MM.1S (cell line): ENCODE results near the gene PCDH9.

Source experiments
- DNase-seq: peaks from one replicate; pipeline ENCODE4 v3.0.0-alpha.2; 2015
- H2AFZ ChIP-seq: fragments of 300-600 bp; sonication (generic); 2 replicates; pipeline ENCODE4 v1.6.0; 2016; ENCODE audit warnings: antibody characterized with exemption, low read length
- H3F3A ChIP-seq: fragments of 300-600 bp; sonication (generic); 2 replicates; pipeline ENCODE4 v1.6.1; 2016; ENCODE audit warnings: mild to moderate bottlenecking, antibody characterized with exemption, low read length, moderate library complexity, mixed read lengths; ENCODE audit not compliant: insufficient read depth
- H3K27ac ChIP-seq: fragments of 300-600 bp; sonication (generic); 2 replicates; pipeline ENCODE4 v1.5.1; 2016; ENCODE audit warnings: mild to moderate bottlenecking, low read length
- H3K27me3 ChIP-seq: fragments of 300-600 bp; sonication (generic); replicated peaks from 2 replicates; pipeline ENCODE4 v1.6.0; 2016; ENCODE audit warnings: low read length; ENCODE audit not compliant: insufficient read depth
- H3K36me3 ChIP-seq: fragments of 300-600 bp; sonication (generic); replicated peaks from 2 replicates; pipeline ENCODE4 v1.6.1; 2016; ENCODE audit warnings: mild to moderate bottlenecking, low read length, mixed read lengths; ENCODE audit not compliant: insufficient read depth
- H3K4me1 ChIP-seq: fragments of 300-600 bp; sonication (generic); 2 replicates; pipeline ENCODE4 v1.6.1; 2016; ENCODE audit warnings: low read length, mixed read lengths
- H3K4me2 ChIP-seq: fragments of 300-600 bp; sonication (generic); 2 replicates; pipeline ENCODE4 v1.6.0; 2016; ENCODE audit warnings: low read depth, low read length
- H3K4me3 ChIP-seq: fragments of 300-600 bp; sonication (generic); 2 replicates; pipeline ENCODE4 v1.5.1; 2016; ENCODE audit warnings: low read length, mixed read lengths
- H3K79me2 ChIP-seq: fragments of 300-600 bp; sonication (generic); 2 replicates; pipeline ENCODE4 v1.6.1; 2016; ENCODE audit warnings: mixed run types, low read length, mixed read lengths
- H3K9ac ChIP-seq: fragments of 300-600 bp; sonication (generic); 2 replicates; pipeline ENCODE4 v1.6.1; 2016; ENCODE audit warnings: low read length, mixed read lengths
- H3K9me2 ChIP-seq: fragments of 300-600 bp; sonication (generic); replicated peaks from 2 replicates; pipeline ENCODE4 v1.6.1; 2016; ENCODE audit warnings: mild to moderate bottlenecking, low read length, mixed read lengths; ENCODE audit not compliant: insufficient read depth
- H3K9me3 ChIP-seq: fragments of 300-600 bp; sonication (generic); replicated peaks from 2 replicates; pipeline ENCODE4 v1.6.1; 2016; ENCODE audit warnings: mild to moderate bottlenecking, low read length, mixed read lengths; ENCODE audit not compliant: insufficient read depth
- H4K20me1 ChIP-seq: fragments of 300-600 bp; sonication (generic); 2 replicates; pipeline ENCODE4 v1.6.1; 2016; ENCODE audit warnings: mild to moderate bottlenecking, low read length, moderate library complexity, mixed read lengths; ENCODE audit not compliant: insufficient read depth
- CTCF ChIP-seq: fragments of 300-600 bp; sonication (generic); IDR thresholded peaks from 2 replicates; pipeline ENCODE4 v1.5.1; 2016; ENCODE audit warnings: antibody characterized with exemption, low read length, mixed read lengths
- EZH2 ChIP-seq: fragments of 300-600 bp; sonication (generic); optimal IDR thresholded peaks from 2 replicates; pipeline ENCODE3; 2017; ENCODE audit warnings: low read depth, mild to moderate bottlenecking, antibody characterized with exemption, low read length, mixed read lengths
- EZH2phosphoT487 ChIP-seq: fragments of 300-600 bp; sonication (generic); IDR thresholded peaks from 2 replicates; pipeline ENCODE4 v1.6.1; 2018; ENCODE audit warnings: antibody characterized with exemption, low read length

The PCDH9 gene

GRCh38 chr13:66821551-66821950 is 408.6 kb downstream of the PCDH9 start:
- no peak overlapping the region for H3K4me2 ChIP-seq
- H3K9ac ChIP-seq = no peak overlapping the region
- no peaks in the 10 kb centered on the region for H3K9me3 ChIP-seq
- H3K36me3 ChIP-seq = no peaks in the 10 kb centered on the region
- TF ChIP-seq EZH2 (no peak), EZH2phosphoT487 (no peak), CTCF (no peak)
- H4K20me1 ChIP-seq = no peaks in the 10 kb centered on the region
- H2AFZ ChIP-seq = no peak overlapping the region
- no peak for DNase-seq
- no peaks in the 10 kb centered on the region for H3K9me2 ChIP-seq
- no peaks in the 10 kb centered on the region for H3K27me3 ChIP-seq
- no peaks in the 10 kb centered on the region for H3K4me1 ChIP-seq
- H3K4me3 ChIP-seq = no peak overlapping the region
- no peaks in the 10 kb centered on the region for H3F3A ChIP-seq
- no peak overlapping the region for H3K27ac ChIP-seq
- H3K79me2 ChIP-seq = no peaks in the 10 kb centered on the region

GRCh38 chr13:66811455-66811854 is 418.7 kb downstream of the PCDH9 start:
- Histone ChIP-seq H3F3A (no peaks in the 10 kb centered on the region), H3K9me2 (no peaks in the 10 kb centered on the region), H3K4me1 (no peaks in the 10 kb centered on the region)

GRCh38 chr13:66809485-66809884 is 420.7 kb downstream of the PCDH9 start:
- Histone ChIP-seq H4K20me1 (no peaks in the 10 kb centered on the region), H3K4me1 (no peaks in the 10 kb centered on the region), H3K27me3 (no peaks in the 10 kb centered on the region), H3F3A (no peaks in the 10 kb centered on the region), H3K9ac (no peak overlapping the region), H3K4me2 (no peak overlapping the region), H3K36me3 (no peaks in the 10 kb centered on the region), H3K9me2 (no peaks in the 10 kb centered on the region), H3K4me3 (no peak overlapping the region), H3K27ac (no peak overlapping the region), H3K9me3 (no peaks in the 10 kb centered on the region), H2AFZ (no peak overlapping the region), H3K79me2 (no peaks in the 10 kb centered on the region)
- TF ChIP-seq EZH2 (no peak), CTCF (no peak), EZH2phosphoT487 (no peak)
- no peak for DNase-seq

More at GRCh38 chr13:66811455-66811854, 418.7 kb downstream of the PCDH9 start:
- H4K20me1 ChIP-seq = no peaks in the 10 kb centered on the region
- TF ChIP-seq CTCF (no peak), EZH2 (no peak), EZH2phosphoT487 (no peak)
- no peaks in the 10 kb centered on the region for H3K36me3 ChIP-seq
- H3K9me3 ChIP-seq = no peaks in the 10 kb centered on the region
- no peaks in the 10 kb centered on the region for H3K79me2 ChIP-seq
- H3K4me2 ChIP-seq = no peak overlapping the region
- no peak overlapping the region for H2AFZ ChIP-seq
- no peak for DNase-seq
- H3K9ac ChIP-seq = no peak overlapping the region
- no peaks in the 10 kb centered on the region for H3K27me3 ChIP-seq
- no peak overlapping the region for H3K4me3 ChIP-seq
- H3K27ac ChIP-seq = no peak overlapping the region
